Stimulated activated CD4-positive, alpha-beta T cell treated with anti-CD3 and anti-CD28 coated beads, Interleukin-1b, Interleukin-23, amount 100 ng/mL, for 4 hours (primary cell): ENCODE results near the gene VWA8.
"Not testable (repeated sequence)": the region's sequence is repeated elsewhere in the genome, so short reads cannot be mapped to it uniquely, and the experiment has no call there.

Source experiments
- DNase-seq, 2 donors: peaks; one replicate each; pipeline ENCODE4 v3.0.0-alpha.2; 2020; ENCODE audit warnings: low read depth in 2 of 2

VWA8 gene

GRCh38 chr13:41745496-41745895 is 215.4 kb downstream of the VWA8 start:
- not testable (repeated sequence) for DNase-seq

GRCh38 chr13:41742917-41743552 is 217.9 kb downstream of the VWA8 start:
- DNase-seq = no peak

- no peak for DNase-seq
These were observed 220.4 kb downstream of the VWA8 start for GRCh38 chr13:41740479-41740878.

- DNase-seq = no peak
These were observed 238.0 kb downstream of the VWA8 start for GRCh38 chr13:41722684-41723535.

GRCh38 chr13:41720839-41721561 is 239.9 kb downstream of the VWA8 start:
- no peak for DNase-seq

GRCh38 chr13:41716236-41716635 is 244.7 kb downstream of the VWA8 start:
- DNase-seq = no peak

- no peak for DNase-seq
These were observed 247.5 kb downstream of the VWA8 start for GRCh38 chr13:41713405-41713804.

- DNase-seq = no peak
These were observed 250.1 kb downstream of the VWA8 start for GRCh38 chr13:41710771-41711170.

GRCh38 chr13:41709511-41709910 is 251.4 kb downstream of the VWA8 start:
- no peak for DNase-seq

- no peak for DNase-seq
These were observed 252.2 kb downstream of the VWA8 start for GRCh38 chr13:41708713-41709112.

- DNase-seq = no peak
These were observed 253.6 kb downstream of the VWA8 start for GRCh38 chr13:41707194-41707821.

- no peak for DNase-seq
These were observed 254.8 kb downstream of the VWA8 start for GRCh38 chr13:41706152-41706551.

GRCh38 chr13:41702540-41702939 is 258.4 kb downstream of the VWA8 start:
- no peak for DNase-seq

GRCh38 chr13:41701676-41702075 is 259.2 kb downstream of the VWA8 start:
- no peak for DNase-seq

GRCh38 chr13:41700790-41701310 is 260.1 kb downstream of the VWA8 start:
- no peak for DNase-seq

GRCh38 chr13:41699759-41700158 is 261.1 kb downstream of the VWA8 start:
- DNase-seq = no peak

- DNase-seq = no peak
These were observed 263.3 kb downstream of the VWA8 start for GRCh38 chr13:41697578-41697977.

GRCh38 chr13:41696163-41697003 is 264.5 kb downstream of the VWA8 start:
- no peak for DNase-seq

GRCh38 chr13:41694545-41695301 is 266.2 kb downstream of the VWA8 start:
- no peak for DNase-seq

- no peak for DNase-seq
These were observed 267.5 kb downstream of the VWA8 start for GRCh38 chr13:41693434-41693833.
